ENCODE results near the gene CCRL2.

- TF ChIP-seq CTCF (IDR thresholded peaks at IDR 0.05) (no peak), POLR2A (IDR thresholded peaks at IDR 0.05) (no peak)
Observed at GRCh38 chr3:46400846-46401245, 6.2 kb upstream of the CCRL2 start.
